ENCODE data around the gene PLEKHO2.

PLEKHO2 gene

DNA sequence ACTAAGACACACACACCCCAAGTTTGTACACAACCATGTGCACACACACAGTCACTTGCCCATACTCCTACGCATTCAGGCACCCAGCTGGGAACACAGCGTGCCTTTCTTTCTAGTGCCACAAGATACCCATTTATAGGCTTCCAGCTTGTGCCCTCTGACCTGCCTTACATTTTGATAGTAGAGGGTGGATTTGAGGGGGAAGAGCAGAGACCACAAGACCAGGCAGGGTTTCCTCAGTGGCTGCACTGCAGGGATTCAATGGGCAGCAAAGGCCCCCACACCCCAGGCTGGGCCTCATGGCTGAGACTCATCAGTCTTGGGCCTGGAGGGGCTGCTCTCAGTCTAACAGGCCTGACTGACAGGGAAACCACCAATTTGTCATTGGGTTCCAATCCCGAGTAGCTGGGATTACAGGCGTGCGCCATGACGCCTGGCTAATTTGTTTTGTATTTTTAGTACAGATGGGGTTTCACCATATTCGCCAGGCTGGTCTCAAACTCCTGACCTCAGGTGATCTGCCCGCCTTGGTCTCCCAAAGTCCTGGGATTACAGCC lies 51.2 kb downstream of the PLEKHO2 start:
- peak; percentile 18 for DNase-seq (ENCODE audit: low read depth)

DNA sequence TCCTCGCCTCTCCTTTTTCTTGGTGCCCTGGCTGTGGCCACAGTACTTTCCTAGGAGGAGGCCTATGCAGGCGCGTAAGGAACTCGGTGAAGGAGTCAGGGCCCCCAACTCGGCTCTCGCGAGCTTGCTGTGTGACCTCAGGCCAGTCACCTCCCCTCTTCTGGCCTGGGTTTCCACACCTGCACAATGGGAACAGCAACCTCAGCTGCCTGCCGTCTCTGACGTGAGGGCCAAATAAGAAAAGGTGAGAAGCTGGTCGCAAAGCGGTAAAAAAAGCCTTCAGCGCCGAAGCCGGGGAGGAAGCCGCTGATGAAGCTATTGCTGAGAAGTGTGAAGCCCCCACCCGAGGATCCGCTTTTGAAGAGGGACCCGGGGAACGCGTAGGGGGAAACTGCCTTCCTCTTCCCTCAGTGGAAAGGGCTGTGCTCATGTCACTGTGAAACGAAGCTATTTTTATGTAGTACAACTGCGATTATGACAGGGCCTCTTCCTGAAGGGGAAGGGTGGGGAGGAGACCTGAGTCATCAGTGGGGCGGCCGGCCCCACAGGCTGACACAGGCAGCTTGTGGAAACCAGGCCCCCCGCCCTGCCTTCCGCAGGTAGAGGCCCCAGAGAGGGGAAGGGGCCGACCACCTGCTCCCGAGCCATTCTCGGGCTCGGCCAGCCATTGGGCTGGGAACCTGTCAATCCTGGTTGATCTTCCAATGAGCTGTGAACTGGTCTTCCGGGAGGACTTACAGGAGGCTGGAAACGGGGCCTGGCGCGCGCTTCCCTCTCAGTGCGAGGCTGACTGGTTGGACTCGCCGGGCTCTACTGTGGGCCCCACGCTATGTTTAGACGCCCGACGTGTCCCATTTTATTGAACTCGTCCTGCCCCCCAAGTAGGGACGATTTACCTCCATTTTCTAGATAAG lies 52.0 kb downstream of the PLEKHO2 start:
- peak; percentile 96 for DNase-seq (ENCODE audit: low read depth)

DNA sequence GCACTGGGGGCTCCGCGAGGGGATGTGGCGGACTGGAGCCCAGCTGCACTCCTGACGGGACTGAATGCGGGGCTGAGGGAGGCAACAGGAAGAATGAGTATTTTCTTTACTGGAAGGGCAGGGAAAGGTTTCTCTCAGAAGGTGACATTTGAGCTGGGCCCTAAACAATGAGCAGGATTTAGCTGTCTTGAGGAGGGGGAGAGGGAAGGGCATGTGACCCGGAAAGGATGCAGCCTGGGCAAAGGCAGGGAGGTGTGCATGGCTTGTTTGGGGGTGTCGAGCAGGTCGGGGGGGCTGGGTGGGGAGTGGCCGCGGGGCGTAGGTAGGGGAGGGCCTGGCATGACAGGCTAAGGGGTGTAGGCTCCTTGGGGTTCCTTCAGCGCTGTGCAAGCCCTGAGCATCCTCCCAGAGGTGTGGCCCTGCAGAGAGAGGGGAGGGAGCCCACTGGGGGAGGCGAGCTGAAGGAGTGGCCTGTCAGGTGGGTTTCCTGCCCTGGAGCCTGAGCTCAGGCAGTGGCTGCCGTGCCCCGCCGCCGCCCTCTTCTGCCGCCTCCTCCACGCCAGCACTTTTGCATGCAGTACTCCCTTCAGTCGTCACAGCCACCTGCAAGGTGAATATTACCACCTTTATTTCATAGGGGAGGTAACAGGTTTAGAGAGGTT lies 52.8 kb downstream of the PLEKHO2 start:
- peak; percentile 86 for DNase-seq (ENCODE audit: low read depth)

DNA sequence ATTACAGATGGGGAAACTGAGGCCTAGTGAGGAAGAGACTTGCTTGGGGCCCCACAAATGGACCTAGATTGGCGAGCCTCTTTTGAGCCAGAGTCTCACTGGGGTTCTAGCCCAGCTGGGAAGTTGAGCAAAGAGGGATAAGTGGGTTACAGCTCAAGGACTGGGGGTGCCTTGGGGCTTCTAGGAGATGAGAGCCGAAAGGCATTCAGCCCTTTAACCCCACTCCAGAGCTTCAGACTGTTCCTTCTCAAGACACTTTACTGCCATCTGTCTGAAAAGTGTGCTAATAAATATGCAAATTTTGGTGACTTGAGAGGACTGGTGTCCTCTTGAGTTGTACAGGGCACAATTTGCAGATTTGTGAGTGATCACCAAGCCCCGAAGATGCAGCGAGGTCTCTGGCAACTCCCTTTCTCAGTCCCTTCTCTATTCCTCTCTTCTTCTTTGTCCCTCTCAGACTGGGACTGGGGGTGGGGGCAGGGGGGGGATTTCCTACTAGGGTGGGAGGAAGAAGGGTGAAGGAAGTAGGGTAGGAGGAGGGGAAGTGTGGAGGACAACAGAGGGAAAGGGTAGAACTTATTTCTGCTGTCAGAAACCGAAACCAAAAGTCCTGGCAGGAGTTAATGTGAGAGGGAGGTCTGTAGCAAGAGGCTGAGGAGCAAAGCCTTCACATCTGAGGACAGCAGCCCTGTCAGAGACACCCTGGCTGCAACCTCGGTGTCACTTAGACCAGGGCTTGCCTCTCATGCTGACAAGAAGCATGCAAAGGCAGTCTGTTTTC lies 53.8 kb downstream of the PLEKHO2 start:
- peak; percentile 36 for DNase-seq (ENCODE audit: low read depth)

DNA sequence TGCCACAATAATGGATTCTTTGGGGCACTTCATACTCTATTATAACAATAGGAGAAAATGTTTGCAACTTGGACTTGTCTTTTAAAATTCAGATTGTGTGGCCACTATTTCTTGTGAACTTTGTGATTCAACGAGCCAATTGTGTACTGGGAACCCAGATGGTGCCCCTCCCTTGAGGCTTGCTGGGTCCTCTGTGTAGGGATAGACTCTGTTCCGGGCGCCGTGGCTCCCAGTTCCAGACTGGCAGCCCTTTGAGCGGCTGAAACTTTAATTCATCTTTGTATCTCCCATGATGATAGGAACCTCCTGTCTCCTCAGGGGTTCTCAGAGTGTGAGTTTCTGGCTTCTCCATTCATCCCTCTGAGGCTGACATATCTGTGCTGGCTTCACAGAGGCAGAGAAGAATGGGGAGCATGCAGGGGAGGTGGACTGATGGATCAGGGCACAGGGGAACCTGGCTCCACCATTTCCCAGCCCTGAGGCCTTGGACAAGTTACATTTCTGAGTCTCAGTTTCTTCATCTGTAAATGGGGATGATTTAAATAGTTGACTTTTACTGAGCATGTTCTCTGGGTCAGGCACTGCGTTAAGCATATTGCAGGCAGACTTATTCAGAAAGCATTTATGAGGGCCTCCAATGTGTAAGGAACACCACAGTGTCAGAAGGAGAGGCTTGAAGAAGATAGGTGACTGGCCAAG lies 54.8 kb downstream of the PLEKHO2 start:
- DNase-seq (ENCODE audit: low read depth) = no peak

DNA sequence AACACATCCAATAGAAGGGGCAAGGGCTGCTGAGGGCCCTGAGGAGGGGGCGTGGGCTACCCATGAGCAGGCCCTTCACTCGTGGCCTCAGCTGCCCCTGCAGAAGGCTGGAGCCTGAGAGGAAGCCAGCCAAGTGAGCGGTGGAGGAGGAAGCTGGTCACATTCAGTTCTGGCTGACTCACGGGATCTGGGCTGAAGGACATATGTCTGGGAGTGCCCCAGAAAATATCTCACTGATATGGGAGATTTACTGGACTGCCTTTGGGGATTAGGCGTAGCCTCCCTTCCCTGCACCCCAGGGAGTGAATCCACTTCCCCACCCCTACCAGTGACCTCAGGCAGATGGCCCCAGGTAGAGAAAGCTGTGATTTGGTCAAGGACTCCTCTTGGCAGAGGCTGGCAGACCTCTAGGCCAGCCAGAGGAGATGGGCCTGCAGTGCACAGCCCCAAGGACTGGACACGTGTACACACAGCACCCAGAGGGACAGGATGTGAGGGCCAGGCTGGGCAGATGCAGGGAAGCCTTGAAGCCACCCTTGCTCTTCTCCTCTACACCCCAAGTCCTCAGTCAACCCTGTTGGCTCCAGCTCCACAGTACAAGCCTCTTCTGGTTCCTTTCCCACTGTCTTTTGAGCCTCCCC lies 55.8 kb downstream of the PLEKHO2 start:
- no peak for DNase-seq (ENCODE audit: low read depth)

DNA sequence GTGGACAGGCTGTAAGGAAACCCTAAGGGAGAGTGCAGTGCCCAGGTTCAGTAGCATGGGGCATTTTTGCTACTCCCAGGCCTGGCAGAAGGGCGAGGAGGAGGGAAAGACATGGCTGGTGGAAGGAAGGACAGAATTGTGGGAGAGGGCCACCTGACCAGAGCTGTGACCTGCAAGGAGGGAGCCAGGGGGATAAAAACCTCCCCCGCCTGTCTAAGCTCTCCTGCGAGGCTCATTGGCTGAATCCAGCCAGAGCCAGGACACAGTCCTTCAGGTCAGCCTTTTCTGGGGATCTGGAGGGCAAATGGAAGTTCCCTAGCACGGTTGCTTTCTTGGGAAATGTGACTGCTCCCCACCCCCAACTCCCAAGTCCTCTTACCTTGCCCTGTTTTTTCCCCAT lies 56.7 kb downstream of the PLEKHO2 start:
- DNase-seq (ENCODE audit: low read depth) = no peak

DNA sequence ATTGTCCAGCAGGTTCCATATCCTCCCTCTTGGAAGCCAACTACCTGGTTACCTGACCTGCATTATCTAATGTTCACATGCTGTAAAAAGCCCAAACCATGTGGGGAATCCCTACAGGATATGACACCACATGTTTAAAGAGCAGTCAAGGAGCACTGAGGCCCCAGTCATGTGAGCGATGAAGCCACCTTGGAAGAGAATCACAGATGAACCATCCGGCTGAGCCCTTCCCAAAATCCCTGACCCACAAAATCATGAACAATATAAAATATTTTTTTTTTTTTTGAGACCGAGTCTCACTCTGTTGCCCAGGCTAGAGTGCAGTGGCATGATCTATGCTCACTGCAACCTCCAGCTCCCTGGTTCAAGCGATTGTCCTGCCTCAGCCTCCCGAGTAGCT lies 59.4 kb downstream of the PLEKHO2 start:
- no peak for DNase-seq (ENCODE audit: low read depth)

DNA sequence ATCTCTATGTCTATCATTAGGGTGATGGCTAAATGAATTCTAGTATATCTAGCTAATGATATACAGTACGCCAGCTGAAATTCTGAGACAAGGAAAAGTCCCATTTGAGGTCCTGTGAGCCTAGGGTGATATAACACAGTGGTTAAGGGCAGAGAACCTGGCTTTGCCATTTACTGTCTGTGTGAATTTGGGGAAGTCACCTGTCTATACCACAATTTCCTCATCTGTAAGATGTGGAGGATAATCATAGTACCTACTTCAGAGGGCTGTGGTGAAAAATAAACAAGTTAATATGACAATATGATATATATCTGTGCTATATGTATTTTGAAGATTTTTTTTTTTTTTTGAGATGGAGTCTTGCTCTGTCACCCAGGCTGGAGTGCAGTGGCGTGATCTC lies 60.2 kb downstream of the PLEKHO2 start:
- peak; percentile 37 for DNase-seq (ENCODE audit: low read depth)

DNA sequence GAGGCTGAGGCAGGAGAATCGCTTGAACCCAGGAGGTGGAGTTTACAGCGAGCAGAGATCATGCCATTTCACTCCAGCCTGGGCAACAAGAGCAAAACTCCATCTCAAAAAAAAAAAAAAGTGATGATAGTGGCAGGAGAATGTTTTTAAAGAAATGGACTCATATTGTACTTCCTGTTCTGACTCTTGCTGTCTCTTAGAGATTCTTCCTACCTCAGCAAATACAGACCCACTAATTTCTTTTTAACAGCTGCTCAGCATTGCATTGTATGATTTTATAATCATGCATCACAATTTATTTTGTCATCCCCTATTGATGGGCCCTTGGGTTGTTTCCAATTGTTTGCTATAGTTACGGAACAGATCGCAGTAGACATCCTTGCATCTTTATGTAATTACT lies 61.1 kb downstream of the PLEKHO2 start:
- no peak for DNase-seq (ENCODE audit: low read depth)

DNA sequence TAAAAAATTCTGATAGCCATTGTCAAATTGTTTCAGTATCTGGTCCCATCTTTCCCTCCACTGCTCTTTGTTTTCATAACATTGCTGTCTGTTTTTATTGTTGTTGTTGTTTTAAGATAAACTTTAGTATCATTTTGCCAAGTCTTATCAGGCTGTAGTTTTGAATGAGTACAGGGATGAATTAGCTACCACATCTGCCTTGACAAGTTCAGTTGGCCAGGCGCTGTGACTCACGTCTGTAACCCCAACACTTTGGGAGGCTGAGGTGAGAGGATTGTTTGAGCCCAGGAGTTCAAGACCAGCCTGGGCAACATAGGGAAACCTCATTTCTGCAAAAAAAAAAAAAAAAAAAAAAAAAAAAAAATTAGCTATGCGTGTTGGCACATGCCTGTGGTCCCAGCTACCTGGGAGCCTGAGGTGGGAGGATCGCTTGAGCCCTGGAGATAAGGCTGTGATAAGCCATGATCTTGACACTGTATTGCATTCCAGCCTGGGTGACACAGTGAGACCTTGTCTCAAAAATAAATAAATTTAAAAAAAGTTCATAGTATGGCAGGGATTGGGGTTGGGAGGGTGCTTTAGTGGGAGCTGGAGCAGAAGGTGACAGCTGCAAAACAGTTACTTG lies 61.7 kb downstream of the PLEKHO2 start:
- no peak for DNase-seq (ENCODE audit: low read depth)

DNA sequence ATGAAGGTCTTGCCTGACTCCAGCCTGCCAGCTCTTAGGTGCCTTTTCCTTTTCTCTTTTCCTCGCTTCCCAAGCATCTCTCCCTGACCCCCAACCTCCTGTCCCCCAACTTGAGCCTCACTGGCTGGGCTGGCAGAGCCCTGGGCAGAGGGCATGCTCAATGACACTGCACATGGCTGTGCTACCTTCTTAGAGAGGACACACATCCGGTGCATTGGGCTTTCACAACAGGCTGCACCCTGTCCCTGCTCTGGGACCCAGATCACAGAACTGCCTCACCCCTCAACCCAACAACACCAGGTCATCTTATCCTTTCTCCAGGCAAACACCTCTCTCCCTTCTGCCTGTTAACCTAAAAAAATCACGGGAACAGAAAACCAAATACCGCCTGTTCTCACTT lies 62.5 kb downstream of the PLEKHO2 start:
- DNase-seq (ENCODE audit: low read depth) = no peak

DNA sequence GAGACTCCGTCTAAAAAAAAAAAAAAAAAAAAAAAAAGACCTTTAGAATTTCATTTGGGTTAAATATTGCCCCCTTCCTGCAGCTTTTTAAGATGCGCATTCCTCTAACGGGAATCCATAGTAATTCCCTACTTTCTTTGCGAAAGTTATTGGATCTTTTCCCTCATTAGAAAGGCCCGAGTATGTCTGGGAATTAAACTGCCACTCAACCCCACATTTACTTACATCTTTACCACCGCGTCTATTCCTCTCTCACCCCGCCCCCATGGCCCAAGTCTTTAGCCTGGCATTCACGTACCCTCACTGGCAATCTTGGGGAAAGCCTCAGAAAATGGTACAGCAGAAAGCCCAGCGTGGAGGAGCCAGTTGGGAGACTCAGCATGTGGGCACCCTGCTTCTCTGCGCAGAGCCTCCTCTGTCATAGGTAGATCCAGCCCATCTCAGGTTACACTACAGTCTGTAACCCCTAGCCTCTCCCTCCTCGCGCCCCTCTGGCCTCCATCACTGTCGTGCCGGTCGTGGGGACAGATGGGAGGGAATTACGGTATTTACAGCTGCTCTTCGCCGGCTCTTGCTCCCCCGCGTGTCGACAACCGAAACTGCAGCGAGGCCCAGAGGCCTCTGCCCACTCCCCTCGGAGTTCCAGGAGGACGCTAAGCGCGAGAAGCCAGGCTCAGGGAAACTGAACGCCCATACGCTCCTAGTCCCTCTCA lies 63.6 kb downstream of the PLEKHO2 start:
- DNase-seq (ENCODE audit: low read depth) = peak; percentile 41

DNA sequence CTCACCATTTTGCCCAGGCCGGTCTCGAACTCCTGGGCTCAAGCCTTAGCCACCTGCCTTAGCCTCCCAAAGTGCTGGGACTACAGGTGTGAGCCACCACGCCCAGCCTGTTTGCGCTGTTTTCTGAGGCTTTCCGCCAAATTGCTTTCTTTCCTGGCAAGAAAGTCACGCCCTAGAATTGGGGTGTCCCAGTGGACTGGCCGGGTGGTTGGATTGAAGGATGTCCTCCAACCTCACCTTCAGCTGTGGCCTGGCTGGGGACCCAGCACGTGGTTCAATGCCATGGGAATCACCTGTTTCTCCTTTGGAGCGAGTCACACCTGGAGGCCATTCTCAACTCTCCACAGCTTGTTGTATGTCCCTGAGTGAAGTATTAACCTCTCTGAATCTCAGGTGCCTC lies 64.2 kb downstream of the PLEKHO2 start:
- no peak for DNase-seq (ENCODE audit: low read depth)

DNA sequence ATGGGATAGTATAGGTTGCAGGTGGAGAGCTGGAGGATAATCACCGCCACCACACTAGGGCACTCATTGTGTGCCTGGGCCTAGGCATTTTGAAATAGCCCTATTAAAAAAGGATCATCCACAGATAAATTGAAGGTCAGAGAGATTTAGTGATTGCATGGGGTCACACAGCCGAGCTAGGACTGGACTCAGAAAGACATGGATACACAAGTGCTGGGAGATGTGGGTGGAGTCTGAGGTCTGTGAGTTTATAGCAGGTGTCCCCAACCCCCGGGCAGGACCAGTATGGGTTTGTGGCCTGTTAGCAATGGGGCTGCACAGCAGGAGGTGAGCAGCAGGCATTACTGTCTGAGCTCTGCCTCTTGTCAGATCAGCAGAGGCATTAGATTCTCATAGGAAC lies 64.7 kb downstream of the PLEKHO2 start:
- no peak for DNase-seq (ENCODE audit: low read depth)

DNA sequence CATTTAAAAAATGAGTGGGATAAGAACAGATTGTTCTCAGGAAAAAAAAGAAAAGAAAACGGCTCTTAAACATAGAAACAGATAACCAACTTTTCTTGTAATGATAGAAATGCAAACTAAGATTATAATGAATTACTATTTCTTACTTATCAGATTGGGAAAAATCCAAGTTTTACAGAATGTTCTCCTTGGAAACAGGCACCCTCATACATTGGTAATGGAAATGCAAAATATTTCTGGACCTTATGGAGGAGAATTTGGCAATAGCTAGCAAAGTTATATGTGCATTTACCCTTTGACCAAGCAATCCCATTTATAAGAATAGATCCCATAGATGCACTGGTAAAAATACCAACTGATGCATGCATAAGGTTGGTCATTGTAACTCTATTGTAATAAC lies 66.3 kb downstream of the PLEKHO2 start:
- DNase-seq (ENCODE audit: low read depth) = no peak

DNA sequence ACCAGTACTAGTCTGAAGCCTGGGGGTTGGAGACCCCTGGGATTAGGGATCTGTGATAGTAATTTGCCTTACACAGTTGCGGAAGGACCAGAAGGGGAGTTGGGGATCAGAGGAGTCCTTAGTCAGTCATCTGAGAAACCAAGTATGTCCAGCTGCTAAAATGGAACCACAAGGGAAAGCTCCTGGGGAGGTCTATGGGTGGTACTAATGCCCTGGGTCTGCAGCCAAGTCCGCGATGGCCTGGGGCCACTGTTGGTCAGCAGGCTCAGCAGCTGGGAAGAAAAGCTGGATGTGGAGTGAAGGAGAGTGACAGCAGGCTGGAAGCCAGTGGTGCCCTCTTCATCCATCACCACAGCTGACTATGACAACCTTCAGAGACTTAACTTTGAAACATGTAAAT lies 67.8 kb downstream of the PLEKHO2 start:
- no peak for DNase-seq (ENCODE audit: low read depth)

DNA sequence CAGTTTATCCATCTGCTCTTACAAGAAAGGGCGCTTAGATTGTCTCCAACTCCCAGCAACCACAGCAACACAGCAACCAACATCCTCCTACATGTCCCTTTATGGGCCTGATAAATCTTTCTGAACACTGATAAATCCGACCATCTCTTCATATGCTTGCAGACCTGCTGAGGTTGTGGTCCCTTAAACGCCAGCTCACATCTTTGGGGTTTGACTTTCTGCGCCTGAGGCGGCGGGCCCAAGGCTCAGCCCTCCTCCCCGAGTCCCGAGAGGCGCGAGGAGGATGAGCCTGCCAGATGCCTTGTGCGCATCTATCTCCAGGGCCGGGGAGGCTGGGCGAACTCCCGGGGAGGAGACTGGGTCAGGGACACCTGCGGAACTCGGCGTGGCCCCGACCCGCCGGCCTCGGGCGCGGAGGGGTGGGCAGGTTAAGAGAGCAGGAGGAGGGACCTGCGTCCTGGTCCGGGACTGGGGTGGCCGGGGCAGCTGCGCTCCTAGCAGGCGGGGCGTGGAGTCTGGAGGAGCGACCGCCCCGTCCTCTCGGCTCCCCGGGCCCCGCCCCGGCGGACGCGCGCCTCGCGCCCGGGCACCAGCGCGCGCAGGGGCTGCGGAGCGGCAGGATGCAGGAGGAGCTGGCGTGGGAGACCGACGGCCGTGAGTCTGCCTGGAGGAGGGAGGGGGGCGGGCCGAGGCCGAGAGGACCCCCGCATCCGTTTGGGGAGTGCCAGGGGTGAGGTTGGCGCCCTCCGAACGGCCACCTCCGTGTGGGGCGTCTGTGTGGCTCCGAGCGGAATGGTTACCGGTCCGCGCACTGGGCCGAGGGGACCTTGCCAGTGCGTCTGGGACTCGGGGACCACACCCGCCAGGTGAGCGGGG lies 69.8 kb downstream of the PLEKHO2 start, which contains the start of gene ANKDD1A:
Gene ANKDD1A (plus strand): TSS at position 592 of the 876 bp plus-strand sequence. CDS start 29 bp downstream, at position 621.
- no peak for DNase-seq (ENCODE audit: low read depth)
